Astrocyte (in vitro differentiated cells and primary cell): ENCODE results near the gene C2CD2.

Source experiments
- CTCF ChIP-seq: IDR thresholded peaks from 2 replicates; pipeline ENCODE4 v1.5.1; 2011; ENCODE audit warnings: low read depth, mild to moderate bottlenecking, inconsistent platforms, low read length, moderate library complexity; ENCODE audit not compliant: insufficient read depth
- EZH2 ChIP-seq: IDR thresholded peaks from 2 replicates; pipeline ENCODE4 v1.6.1; 2012; ENCODE audit warnings: mild to moderate bottlenecking, low read length, inconsistent platforms; ENCODE audit not compliant: insufficient read depth

- TF ChIP-seq CTCF (no peak), EZH2 (no peak)
Observed at GRCh38 chr21:41880153-41880552, 73.7 kb downstream of the C2CD2 start.
